Progenitor cell of endocrine pancreas (in vitro differentiated cells): ENCODE data around the gene SAMD5. TPM values are rescaled to one million over a fixed set of nuclear protein-coding genes. Genes with fewer than 3 reads are reported as not detected.

Source experiments
- DNase-seq: peaks from one replicate; pipeline ENCODE4 v3.0.0; 2021; ENCODE audit warnings: low spot score; ENCODE audit not compliant: unreplicated experiment
- H3K27ac Mint-ChIP-seq: 2 replicates; pipeline ENCODE4 v1.8.0; 2021; ENCODE audit warnings: mild to moderate bottlenecking, moderate library complexity, mixed read lengths
- H3K27me3 Mint-ChIP-seq: 2 replicates; pipeline ENCODE4 v1.8.0; 2021; ENCODE audit warnings: mixed read lengths
- H3K36me3 Mint-ChIP-seq: 2 replicates; pipeline ENCODE4 v1.8.0; 2022; ENCODE audit warnings: mixed read lengths; ENCODE audit not compliant: insufficient read depth
- H3K4me1 Mint-ChIP-seq: 2 replicates; pipeline ENCODE4 v1.8.0; 2021; ENCODE audit warnings: low read depth, mixed read lengths
- H3K4me3 Mint-ChIP-seq: 2 replicates; pipeline ENCODE4 v1.8.0; 2021; ENCODE audit warnings: low read depth, mild to moderate bottlenecking, moderate library complexity, mixed read lengths
- H3K9me3 Mint-ChIP-seq: 2 replicates; pipeline ENCODE4 v1.8.0; 2021; ENCODE audit warnings: low read depth, mixed read lengths
- CTCF ChIP-seq: fragments of 200-600 bp; sonication (generic); IDR thresholded peaks from one replicate; pipeline ENCODE4 v1.5.0; 2021; ENCODE audit warnings: antibody characterized with exemption, mild to moderate bottlenecking; ENCODE audit not compliant: unreplicated experiment
- total RNA-seq: library from RNA; stranded (reverse); gene quantifications from 2 replicates; pipeline ENCODE4 v1.2.1, GENCODE V29; 2021

Gene SAMD5
- total RNA-seq, 1 donor from 2014 or later, result 24.0 TPM

GRCh38 chr6:147603392-147604081 is 95.0 kb downstream of the SAMD5 start:
- H3K27ac Mint-ChIP-seq, result no peak overlapping the region
- no peaks in the 10 kb centered on the region for H3K27me3 Mint-ChIP-seq
- peaks cover 2% of the 10 kb centered on the region for H3K36me3 Mint-ChIP-seq
- DNase-seq, result no peak
- H3K4me1 Mint-ChIP-seq, result no peaks in the 10 kb centered on the region
- no peak for TF ChIP-seq CTCF
- H3K4me3 Mint-ChIP-seq, result no peak overlapping the region
- peaks cover 4% of the 10 kb centered on the region for H3K9me3 Mint-ChIP-seq

- Mint-ChIP-seq H3K4me1 (no peaks in the 10 kb centered on the region), H3K4me3 (no peak overlapping the region), H3K27ac (no peak overlapping the region), H3K27me3 (no peaks in the 10 kb centered on the region), H3K36me3 (peaks cover 2% of the 10 kb centered on the region), H3K9me3 (peaks cover 4% of the 10 kb centered on the region)
- TF ChIP-seq CTCF, result no peak
- no peak for DNase-seq
Measured at GRCh38 chr6:147604373-147604772, 95.9 kb downstream of the SAMD5 start.

GRCh38 chr6:147611992-147612391 is 103.5 kb downstream of the SAMD5 start:
- DNase-seq, result no peak
- no peak overlapping the region for H3K27ac Mint-ChIP-seq
- peaks cover 4% of the 10 kb centered on the region for H3K9me3 Mint-ChIP-seq
- H3K27me3 Mint-ChIP-seq, result no peaks in the 10 kb centered on the region
- H3K36me3 Mint-ChIP-seq, result peaks cover 2% of the 10 kb centered on the region
- H3K4me3 Mint-ChIP-seq, result no peak overlapping the region
- no peaks in the 10 kb centered on the region for H3K4me1 Mint-ChIP-seq
- no peak for TF ChIP-seq CTCF

- H3K27ac Mint-ChIP-seq, result no peak overlapping the region
- H3K27me3 Mint-ChIP-seq, result no peaks in the 10 kb centered on the region
- TF ChIP-seq CTCF, result no peak
- no peaks in the 10 kb centered on the region for H3K4me1 Mint-ChIP-seq
- DNase-seq, result no peak
- no peaks in the 10 kb centered on the region for H3K9me3 Mint-ChIP-seq
- H3K4me3 Mint-ChIP-seq, result no peak overlapping the region
- no peaks in the 10 kb centered on the region for H3K36me3 Mint-ChIP-seq
Measured at GRCh38 chr6:147614501-147614900, 106.0 kb downstream of the SAMD5 start.

- Mint-ChIP-seq H3K4me3 (no peak overlapping the region), H3K27ac (no peak overlapping the region), H3K36me3 (no peaks in the 10 kb centered on the region), H3K4me1 (no peaks in the 10 kb centered on the region), H3K9me3 (no peaks in the 10 kb centered on the region), H3K27me3 (no peaks in the 10 kb centered on the region)
- TF ChIP-seq CTCF, result no peak
- DNase-seq, result no peak
Measured at GRCh38 chr6:147615659-147616456, 107.4 kb downstream of the SAMD5 start.
